GM18907 (cell line): ENCODE measurements around the gene AGTR1.

Experiments
- ATAC-seq: cut with Tn5 transposase; IDR thresholded peaks from one replicate; pipeline ENCODE4 v1.9.1; 2021; ENCODE audit warnings: mild to moderate bottlenecking, moderate library complexity; ENCODE audit not compliant: unreplicated experiment

Gene AGTR1

DNA sequence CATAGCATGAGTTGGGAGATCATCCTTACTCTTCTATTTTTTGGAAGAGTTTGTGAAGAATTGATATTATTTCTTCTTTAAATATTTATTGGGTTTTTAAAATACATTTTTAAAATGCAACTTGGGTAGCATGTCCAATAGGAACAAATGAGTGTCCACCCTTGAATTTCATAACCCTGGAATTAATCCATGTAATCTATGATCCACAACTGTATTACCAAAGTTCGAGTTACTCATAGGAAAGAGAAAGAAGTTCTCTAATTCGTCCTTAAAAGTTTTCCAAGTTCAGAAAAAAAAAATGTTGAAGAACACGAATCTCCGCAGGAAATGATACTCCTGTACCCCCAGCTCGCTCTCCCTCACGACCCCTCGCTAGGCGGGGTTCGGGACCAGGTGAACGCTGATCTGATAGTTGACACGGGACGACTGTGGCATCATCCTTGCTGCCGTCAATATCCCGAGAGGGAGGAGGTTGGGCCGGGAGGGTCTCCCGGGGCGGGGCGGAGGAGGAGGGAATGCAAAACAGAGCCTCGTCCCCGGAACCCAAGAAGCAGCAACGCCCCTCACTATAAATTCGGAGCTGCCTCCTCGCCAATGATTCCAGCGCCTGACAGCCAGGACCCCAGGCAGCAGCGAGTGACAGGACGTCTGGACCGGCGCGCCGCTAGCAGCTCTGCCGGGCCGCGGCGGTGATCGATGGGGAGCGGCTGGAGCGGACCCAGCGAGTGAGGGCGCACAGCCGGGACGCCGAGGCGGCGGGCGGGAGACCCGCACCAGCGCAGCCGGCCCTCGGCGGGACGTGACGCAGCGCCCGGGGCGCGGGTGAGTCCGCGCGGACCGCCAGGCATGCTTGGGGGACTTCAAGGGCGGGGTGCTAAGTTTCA is at the start of gene AGTR1:
Gene AGTR1 (plus strand): TSS at position 598 of the 884 bp plus-strand sequence. CDS start 43,133 bp downstream, outside the sequence.
- no peak for ATAC-seq

DNA sequence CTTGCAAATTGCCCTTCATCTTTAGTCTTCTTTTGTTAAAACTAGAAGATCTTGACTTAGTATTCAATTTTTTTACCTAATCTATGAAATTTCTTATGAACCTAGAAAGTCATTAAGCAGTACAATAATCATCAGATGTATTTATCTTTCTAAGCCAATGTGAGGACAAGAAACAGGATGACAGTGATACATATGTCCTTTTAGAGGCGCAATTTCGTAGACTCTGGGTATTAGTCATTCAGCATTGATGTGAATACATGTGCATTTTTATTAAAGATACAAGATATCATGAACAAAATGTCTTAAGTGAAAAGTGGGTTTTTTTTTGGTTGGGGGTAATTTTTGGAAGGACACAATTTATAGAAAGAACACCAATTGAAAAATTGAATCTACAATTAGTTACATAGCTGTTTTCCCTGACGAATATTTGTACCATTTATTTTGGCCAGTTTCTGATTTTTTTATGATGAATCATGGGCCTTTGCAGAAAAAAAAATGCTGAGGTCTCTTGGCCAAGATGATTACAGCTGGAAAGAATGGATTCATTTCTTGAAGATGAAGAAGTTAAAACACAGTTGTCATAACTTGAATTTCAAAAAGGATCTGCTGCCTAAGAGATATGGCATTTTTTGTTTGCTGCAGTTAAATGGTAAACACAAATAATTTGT is 48.9 kb upstream of the AGTR1 start:
- ATAC-seq, result no peak

DNA sequence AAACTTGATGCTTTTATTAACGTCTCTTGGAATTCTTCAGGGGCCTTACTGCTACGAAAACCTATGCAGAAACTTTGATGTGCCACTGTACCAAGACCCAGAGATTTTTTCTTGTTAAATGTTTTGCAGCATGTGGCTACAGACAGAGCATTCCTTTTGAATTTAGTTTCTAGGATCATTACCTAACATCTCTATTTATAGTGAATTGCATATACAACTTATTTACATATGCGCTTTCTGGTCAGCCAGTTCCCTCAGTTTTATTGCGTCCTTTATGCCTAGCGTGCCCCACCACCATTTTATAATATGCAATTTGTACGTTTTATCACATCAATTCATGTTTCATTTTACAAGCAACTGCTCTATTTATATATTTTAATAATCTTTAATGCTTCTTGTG is 46.2 kb upstream of the AGTR1 start:
- no peak for ATAC-seq

DNA sequence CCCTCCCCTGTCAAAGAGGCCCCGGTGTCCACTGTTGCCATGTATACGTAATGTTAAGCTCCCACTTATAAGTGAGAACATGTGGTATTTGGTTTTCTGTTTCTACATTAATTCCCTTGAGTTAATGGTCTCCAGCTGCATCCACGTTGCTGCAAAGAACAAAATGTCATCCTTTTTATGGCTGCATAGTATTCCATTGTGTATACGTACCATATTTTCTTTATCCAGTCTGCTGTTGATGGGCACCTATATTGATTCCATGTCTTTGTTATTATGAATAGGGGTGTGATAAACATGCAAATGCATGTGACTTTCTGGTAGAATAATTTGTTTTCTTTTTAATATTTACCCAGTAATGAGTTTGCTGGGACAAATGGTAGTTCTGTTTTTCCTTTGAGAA is 43.3 kb upstream of the AGTR1 start:
- ATAC-seq, result no peak

DNA sequence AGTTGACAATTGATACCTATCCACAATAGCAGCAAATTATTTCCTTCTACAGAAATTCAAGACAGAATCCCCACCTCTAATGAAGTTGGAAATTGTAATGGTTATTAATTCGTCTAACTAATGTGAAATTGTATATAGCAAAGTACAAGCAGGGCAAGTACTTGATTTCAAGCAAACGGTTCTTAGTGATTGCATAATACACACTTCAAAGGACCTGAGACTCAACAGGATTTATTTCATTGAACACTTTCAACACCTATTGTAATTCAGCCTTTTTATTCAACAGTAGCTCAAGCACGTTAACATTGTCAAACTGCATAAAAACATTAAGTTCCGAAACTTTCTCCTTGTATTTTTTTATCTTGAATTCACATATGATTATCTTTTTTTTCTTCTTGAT is 40.2 kb upstream of the AGTR1 start:
- no peak for ATAC-seq

DNA sequence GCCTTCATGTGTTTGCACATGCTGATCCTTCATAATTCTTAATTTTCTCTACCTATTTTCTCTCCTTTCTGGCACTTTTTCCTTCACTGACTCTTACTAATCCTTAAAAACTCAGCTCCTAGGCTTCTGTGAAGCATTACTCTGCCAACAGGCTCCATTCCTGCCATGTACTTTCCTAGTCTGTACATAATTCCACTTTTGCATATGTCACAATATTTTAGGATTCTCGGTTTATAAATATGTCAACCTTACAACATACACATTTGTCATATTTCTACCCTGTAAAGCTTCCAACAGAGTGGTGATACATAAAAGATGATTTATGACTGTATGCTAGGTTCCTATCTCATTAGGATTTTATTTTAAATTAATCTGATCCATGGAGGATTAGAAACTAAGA is 38.2 kb upstream of the AGTR1 start:
- ATAC-seq, result no peak

DNA sequence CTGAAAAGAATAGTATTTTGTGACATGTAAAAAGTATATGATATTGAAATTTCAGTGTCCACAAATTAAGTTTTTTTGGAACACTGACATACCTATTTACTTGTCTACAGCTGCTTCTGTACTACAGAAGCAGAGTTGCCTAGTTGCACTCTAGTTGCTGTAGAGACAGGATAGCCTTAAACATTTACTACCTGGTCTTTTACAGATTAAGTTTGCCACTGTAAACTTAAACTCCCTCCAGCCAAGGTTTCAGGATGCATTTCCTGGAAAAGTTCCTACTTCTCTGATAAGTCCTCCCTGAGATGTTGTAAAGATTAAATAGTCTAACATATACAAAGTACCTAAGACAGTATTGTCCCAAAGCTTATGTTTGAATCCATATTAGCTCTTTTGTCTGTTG is 17.4 kb upstream of the AGTR1 start:
- no peak for ATAC-seq

DNA sequence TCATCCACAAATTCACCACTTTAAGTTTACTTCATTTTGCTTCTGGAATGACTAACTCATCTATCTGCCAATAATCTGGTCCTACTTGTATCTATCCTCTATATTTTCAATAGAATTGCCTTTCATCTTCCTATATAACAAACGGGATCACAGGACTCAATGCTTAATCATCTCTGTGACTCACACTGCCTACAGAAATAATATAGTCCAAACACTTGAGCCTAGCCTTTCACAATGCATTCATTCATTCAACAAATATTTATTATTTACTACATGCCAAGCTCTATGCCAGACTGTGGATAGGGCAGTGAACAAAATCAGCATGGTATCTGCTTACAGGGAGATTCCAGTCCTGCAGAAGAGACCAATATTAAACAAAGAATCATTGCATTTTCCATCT is 16.6 kb upstream of the AGTR1 start:
- ATAC-seq, result no peak

DNA sequence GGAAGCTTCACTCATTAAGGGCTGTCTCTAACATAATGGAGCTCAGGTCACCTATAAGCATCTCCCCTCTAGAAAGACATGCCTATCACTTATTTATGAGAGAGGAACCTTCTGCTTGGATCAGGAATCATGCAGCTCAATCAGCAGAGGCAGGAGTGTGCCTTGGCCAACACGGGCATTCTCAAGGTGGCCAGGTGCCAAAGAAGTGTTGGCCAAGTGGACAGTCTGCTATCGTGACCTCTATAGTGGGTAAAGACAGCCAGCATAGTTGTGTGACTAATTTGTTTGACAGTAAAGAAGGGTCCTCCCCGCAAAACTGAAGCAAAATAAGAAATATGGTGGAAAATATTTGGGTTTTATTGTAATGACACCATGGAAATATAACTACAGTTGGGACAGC is 14.7 kb upstream of the AGTR1 start:
- ATAC-seq, result no peak

DNA sequence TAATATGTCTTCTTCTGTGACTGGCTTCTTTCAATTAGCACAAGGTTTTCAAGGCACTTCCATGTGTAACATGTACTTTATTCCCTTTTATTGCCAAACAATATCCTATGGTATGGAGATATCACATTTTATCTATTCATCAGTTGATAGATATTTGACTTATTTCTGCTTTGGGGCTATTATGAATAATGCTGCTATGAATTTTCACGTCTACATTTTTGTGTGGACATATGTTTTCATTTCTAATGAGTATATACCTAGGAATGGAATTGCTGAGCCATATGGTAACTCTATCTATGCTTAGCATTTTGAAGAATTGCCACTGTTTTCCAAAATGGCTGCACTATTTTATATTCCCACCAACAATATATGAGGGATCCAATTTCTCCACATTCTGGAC is 3.6 kb upstream of the AGTR1 start:
- ATAC-seq, result no peak

DNA sequence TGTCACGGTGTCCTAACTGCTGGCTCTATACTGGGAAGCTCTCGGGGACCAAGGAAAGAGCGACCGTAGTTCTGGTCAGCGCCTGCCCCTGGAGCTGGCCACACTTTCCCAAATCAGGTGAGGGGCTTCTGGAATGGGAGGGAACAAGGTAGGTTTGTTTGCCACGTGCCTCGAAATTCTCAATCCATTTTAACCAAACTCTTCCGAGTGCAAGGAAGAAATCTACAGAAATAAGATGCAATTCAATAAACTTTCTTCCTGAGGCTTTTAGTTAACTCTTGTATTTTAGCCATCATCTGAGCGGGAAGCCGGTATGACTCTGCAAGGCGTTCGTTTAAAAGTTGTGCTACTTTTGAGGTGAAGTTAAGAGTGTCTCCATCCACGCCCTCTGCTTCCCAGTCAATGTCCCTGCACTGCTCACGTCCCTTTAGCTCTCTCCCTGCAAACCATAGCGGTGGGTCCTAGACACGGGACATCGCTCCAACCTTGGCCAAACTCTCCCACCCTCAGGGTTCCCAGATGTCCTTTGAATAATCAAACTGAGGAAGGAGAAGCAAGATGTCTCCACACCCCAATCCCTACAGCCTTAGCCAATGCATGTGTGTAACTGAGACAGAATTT is 597 bp downstream of the AGTR1 start:
- ATAC-seq, result no peak

DNA sequence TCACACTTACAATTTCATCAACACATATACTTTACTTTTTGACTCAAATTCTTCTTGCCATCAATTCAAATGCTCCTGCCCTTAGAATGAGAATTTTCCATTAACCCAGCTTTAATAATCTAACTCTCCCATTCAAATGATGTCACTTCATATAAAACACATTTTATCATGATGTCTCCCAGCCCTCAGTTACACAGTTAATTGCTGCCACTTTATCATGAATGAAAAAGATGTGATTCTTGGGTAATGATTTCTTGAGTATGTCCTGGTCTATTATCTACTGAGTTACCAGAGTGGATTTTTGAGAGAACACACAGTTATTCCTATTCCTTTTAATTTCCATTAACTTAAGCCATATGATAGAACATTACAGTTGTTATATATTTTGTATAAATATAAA is 7.6 kb downstream of the AGTR1 start:
- no peak for ATAC-seq

DNA sequence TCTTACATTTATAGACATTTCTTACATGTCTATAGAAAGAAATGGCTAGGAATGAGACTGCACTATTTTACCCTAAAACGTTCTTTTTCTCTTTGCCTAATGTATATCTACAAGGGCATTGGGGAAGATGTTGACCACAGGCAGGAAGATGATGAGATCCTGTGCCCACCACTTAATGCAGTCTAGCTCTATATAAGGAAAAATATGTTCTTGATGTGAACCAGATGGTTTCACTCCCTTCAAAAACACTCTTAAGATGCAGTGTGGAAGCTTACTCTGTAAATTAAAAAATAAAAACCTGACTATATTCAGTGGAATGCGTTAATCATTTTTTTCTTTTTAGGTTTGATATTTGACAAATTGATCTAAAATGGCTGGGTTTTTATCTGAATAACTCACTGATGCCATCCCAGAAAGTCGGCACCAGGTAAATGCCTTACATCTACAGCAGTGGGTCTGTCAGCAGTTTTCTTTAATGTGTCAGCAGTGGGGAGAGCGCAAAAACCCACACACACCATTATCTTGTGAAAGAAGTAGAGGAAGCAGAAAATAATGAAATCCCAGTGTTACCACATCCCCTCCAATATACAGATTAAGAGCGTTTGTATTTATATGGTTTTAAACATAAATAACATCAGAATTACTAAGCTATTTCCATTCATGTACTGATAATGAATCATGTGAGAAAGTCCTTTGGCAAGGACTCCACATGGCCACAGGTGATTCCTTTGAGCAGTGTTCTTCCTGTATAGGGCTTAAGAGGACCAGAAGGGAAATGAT is 10.1 kb downstream of the AGTR1 start:
- ATAC-seq, result no peak

DNA sequence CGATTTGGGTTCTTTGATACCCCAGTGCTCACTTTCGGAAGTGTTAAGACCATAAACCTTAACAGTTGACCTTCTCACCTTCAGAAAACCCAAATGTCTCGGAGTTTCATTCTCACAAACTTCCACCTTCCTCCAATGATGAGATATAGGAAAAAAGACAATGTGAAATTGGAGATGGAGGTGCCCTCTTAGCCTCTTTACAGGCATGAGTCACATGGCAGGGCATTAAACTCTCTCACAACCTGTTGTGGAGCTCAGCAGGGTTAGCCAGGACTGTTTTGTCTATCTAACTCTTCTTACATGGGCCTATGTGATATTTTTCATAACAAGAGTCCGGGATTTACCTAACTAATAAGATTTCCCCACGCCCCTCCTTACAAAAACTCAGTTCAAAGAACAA is 10.7 kb downstream of the AGTR1 start:
- no peak for ATAC-seq

DNA sequence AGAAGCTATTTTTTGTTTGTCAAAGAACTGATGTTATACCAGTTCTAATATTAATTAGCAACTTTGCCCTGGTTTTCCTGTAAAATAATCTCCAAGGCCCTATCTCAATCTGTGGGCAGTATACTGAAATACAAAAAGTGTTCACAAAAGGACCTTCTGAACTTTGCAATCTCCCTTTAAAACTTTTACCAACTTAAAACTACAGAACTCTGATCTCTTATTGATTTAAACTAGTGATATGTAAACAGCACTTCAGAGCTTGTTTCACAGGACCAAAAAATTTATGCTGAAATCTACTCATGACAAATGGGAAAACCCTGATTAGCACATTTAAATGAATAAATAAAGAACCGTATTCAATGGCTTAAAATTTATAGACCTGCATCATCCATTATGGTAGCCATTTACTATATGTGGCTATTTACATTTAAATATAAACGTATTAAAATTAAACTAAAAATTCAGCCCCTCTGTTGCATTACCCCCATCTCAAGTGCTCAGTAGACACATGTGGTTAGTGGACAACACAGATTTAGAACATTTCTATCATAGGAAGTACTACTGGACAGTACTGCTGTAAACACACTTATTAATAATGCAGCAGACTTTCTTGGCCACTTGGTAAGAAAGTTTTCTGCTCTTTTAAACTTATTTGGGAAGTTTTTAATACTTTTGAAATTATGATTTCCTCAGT is 12.0 kb downstream of the AGTR1 start:
- no peak for ATAC-seq

DNA sequence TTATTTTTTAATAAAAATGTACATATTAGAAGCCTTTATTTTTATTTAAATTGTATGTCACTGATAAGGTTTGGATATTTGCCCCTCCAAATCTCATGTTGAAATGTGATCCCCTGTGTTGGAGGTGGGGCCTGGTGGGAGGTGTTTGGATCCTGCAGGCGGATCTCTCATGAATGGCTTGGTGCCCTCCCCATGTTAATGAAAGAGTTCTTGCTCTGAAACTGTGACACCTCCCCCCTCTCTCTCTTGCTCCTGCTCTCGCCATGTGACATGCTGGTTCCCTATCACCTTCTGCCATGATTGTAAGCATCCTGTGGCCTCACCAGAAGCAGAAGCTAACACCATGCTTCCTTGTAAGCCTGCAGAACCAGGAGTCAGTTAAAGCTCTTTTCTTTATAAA is 13.0 kb downstream of the AGTR1 start:
- no peak for ATAC-seq

DNA sequence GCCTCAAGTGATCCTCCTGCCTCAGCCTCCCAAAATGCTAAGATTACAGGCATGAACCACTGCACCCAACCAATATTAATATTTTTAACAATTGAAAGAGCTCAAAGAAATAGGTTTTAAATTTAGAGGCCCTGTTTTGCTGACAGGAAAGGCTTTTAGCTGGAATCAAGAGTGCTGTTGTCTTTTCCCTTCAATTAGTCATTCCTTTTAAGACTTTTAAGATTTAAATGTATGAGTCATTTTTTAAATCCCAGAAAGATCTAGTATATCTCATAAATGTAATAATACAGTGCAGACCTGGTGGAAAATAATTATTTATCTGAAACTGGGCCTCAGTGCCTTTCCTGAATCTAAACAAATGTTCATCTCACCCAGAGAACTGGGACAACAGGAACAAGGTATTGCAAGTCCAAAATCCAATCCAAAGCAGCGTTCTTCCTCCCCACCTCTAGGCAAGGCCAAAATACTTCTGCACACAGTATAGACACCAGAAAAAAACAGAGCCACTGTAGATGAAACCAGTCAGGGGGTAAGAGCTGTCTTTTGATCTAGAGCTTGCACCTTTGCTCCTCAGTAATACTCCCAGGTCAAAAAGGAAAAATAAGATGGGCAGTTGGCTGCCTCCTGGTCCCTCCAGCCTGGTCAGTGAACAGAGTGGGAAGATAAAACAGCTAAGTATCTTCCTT is 14.4 kb downstream of the AGTR1 start:
- ATAC-seq, result no peak

DNA sequence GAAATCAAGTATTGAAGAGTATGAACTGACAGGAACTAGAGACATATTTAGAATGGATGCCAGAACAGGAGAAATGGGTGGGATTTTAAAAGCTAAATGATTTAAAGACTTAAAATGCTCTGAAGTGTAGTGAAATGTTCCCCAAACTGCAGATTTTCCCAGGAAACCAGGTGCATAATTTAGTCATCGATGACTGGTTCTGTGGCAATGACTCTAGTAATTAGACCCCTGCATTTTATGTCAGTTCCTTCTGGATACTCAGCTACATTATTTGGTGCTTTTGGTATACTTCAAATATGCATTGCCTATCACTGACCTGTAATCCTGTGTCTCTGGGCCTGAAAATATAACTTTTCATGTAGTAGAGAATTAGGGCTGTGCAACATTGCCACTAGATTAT is 16.8 kb downstream of the AGTR1 start:
- no peak for ATAC-seq

DNA sequence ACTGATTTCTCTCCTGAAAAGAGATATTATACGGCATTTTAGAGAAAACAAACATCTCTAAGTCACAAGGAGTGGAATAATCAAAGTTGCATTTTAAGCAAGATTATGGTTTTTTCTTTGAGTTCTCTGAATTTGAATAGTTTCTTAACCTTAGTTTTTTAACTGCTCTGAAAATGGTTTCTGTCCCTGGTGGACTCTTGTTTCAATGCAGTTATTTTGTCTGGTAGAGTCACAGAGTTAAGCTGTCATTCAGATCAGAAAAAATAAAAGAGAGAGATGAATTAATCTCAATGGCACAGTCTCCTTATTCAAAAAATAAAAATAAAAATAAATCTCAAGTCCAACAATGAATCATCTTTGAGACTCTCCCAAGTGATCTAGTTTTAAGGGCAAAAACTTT is 19.0 kb downstream of the AGTR1 start:
- no peak for ATAC-seq
